ENCODE measurements around the gene TFEB.

GRCh38 chr6:41781366-41781730, 45.9 kb upstream of the TFEB start:
- no peak for TF ChIP-seq CTCF (IDR thresholded peaks at IDR 0.05)
- TF ChIP-seq EP300 (IDR thresholded peaks at IDR 0.05), result no peak
- TF ChIP-seq POLR2A (IDR thresholded peaks at IDR 0.05; ENCODE audit: low read depth), result no peak

Measured in esophagus muscularis mucosa (tissue), 4 donors.